Stimulated activated CD4-positive, alpha-beta T cell treated with anti-CD3 and anti-CD28 coated beads, Interleukin-2, amount 100 ng/mL, for 48 hours (primary cell): ENCODE measurements around the gene TRAF3.
"Not testable (repeated sequence)": the region's sequence is repeated elsewhere in the genome, so short reads cannot be mapped to it uniquely, and the experiment has no call there.

Experiments used
- DNase-seq, 2 donors: peaks; one replicate each; pipeline ENCODE4 v3.0.0-alpha.2; 2020

TRAF3 gene

DNA sequence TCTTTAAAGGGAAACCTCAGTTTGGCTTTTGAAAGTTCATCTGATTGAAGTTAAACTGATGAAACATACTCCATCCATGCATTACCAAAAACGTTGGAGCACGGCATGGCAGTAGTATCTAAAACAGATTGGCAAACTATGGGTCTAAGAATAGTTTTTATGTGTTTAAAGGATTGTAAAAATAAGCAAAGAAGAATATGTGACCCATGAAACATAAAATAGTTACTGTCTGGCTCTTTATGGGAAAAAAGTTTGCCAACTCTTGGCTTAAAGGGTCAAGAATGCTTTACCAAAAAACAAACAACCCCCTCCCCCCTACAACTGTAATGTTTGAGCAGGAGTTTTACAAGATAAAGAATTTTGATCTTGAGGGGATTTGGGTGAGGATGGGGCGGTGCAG lies 32.6 kb downstream of the TRAF3 start:
- no peak for DNase-seq

DNA sequence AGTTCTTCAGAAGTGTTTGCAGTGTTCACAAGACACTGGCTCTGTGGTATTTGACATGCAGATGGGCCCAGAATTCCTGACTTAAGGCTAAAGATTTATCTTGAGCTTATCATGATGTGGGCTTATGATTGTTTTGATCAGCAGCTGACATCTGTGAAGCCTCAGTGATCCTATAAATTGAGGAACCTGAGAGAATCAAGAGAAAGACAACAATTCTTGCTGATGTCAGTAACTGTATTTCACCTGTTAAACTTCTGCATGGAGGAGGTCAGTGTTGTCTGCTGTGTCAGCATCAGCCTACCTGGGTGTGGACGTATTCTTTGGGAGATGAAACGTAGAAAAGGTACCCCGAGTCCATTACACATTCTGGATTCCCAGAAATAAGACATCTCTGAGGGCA lies 33.3 kb downstream of the TRAF3 start:
- DNase-seq, result no peak

DNA sequence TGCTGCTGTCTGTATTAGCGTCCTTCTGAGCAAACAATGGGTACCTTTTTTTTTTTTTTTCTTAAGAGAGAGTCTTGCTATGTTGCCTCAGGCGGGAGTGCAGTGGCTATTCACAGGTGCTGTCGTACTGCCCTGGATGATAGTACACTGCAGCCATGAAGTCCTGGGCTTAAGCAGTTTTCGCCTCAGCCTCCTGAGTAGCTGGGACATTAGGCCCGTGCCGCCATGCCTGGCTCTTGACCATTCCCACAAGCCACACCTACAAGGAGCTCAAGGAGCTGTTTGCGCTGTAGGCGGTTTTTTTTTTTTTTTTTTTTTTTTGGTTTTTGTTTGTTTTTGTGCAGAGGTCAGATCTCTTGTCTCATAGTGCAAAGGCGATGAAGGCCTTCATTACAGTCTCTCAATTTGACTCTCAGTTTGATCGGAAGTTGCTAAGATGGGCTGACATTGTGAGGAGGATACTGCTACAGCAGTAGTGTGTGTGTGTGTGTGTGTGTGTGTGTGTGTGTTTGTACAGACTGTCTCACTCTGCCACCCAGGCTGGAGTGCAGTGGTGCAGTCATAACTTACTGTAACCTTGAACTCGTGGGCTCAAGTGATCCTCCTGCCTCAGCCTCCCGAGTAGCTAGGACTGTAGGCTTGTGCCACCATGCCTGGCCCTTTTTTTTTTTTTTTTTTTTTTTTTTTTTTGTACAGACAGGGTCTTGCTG lies 34.2 kb downstream of the TRAF3 start:
- DNase-seq, result no peak

DNA sequence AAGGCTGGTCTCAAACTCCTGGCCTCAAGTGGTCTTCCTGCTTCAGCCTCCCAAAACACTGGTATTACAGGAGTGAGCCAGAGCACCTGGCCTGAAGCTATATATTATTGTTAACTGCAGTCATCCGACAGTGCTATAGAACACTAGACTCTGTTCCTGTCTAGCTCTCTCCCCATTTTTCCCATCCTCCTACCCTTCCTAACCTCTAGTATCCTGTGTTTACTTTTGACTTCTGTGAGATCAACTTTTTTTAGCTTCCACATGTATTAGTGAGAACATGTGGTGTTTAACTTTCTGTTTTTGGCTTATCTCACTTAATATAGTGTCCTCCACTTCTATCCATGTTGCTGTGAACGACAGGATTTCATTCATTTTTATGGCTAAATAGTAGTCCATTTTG lies 34.7 kb downstream of the TRAF3 start:
- no peak for DNase-seq

DNA sequence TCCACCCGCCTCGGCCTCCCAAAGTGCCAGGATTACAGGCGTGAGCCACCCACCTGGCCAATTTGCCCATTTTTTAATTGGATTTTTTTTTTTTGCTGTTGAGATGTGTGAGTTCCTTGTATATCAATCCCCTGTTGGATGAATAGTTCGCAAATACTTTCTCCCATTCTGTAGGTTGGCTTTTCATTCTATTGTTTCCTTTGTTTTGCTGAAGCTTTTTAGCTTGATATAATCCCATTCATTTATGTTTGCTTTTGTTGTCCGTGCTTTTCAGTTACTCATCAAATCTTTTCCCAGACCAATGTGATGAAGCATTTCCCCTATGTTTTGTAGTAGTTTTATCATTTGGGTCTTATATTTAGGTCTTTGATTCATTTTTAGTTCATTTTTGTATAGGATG lies 36.4 kb downstream of the TRAF3 start:
- DNase-seq, result no peak

DNA sequence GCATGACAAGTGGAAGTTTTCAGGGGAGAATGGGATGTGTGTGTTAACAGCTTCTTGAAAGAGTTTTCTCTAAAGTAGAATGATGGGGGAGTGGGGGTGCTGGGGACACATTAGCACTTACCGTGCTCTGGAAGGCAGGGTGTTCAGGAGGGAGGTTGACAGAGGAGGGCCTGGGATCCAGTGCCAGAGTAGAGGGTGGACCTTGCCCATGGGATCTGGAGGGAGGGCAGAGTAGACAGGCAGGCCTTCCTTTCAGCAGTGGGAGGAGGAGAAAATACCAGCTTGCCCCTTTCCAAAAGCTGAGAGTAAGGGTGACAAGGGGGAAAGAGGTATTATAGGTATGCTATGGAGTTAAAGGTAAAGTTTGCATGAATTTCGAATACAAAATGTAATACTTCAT lies 40.1 kb downstream of the TRAF3 start:
- no peak for DNase-seq

DNA sequence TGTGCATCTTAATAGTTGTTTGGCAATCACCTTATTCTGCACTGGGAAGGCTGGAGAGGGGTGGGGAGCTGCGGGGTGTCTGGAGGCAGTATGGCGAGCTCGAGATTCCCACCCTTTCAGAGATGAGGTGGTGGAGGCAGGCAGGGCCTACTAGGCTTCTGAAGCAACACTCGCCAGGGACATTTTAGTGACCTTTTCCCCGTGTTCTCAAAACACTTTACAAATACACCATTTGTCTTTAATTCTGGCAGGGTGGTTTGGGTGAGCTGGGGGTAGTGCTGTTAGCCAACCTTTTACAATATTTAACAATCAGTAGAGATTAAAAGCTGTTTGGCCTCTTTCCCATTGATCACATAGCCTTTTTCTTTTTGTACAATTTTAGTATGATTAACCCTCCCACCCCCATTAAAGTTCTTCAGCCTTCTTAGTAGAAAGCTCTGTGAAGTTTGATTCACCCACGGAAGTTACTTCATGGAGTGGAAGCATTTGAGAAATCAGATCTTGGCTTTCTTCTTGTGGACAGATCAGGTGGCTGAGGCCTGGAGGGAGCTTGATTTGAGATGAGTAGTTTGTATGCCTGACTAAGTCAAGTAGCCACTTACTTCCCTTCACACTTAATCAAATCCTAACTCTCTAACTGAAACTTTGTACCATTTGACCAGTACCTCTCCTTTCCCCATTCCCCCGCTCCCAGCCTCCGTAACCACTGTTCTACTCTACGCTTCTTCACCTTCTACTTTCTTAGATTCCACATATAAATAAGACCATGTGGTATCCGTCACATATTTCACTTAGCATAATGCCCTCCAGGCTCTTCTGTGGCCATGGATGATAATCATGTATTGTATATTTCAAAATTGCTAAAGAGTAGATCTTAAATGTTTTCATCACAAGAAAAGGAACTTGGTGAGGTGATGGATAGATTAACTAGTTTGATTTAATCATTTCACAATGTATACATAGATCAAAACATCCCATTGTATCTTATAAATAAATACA lies 41.0 kb downstream of the TRAF3 start:
- no peak for DNase-seq

DNA sequence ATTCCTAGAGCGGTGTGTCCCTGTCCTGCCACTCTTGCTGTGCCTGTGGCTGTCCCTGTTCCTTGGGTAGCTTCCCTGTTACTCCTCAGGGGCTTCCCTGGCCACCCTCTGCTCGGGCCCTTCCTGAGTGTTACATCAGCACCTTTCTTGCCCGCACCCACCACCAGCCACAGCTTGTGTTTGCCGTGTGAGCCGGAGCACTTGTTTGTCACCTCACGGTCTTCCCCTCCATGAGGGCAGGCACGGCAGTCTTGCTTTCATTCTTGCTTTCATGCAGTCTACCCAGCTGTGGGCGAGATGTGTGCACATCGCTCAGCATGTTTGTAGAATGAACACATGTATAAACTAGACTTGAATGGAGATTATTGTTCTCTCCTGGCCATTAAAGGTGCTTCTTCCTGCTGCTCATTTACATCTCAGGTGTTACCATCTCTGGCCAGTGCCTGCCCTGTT lies 42.0 kb downstream of the TRAF3 start:
- DNase-seq, result peak; percentile 66 to 70

DNA sequence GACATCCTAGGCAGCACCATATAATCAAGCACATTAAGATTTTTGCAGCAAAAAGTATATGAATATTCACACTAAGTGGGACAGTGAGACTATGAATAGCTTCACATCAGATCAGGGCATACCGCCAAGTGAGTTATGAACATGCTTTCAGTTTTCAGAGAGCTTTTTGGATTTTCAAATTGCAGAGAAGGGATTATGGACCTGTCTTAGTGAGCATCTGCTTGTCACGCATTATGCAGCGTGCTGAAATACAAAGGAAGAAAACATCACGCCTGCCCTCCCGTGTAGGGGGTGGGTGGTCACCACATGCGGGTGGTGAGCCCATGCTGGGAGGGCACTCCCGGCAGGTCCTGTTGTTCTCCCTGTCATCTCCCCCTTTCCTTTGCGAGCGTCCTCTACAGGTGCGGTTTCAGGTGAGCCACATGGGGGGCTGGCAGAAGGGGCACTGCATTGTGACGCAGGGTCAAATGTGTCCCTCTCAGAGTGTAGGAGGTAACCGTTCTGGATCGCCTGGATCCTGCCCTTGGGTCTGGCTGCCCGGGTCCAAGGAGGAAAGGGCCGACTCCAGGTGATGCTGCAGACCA lies 42.6 kb downstream of the TRAF3 start:
- DNase-seq, result no peak

DNA sequence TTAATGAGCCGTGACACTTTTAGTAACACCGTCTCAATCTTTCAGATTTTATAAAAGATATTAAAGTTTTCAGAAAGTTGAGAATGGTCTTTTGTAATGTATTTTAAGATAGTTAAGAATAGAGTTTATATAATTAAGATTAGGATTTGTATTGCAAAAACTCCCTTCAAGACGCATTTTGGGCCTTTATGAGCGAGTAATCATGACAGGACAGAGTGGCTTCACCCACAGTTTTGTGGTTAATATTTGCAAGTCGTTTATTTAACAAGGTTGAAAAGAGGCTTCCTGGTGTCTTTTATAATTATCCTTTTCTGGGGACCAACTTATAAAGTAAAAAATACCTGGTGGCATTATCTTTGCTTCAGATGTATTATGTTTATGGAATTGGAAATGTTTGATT lies 44.0 kb downstream of the TRAF3 start:
- DNase-seq, result no peak

DNA sequence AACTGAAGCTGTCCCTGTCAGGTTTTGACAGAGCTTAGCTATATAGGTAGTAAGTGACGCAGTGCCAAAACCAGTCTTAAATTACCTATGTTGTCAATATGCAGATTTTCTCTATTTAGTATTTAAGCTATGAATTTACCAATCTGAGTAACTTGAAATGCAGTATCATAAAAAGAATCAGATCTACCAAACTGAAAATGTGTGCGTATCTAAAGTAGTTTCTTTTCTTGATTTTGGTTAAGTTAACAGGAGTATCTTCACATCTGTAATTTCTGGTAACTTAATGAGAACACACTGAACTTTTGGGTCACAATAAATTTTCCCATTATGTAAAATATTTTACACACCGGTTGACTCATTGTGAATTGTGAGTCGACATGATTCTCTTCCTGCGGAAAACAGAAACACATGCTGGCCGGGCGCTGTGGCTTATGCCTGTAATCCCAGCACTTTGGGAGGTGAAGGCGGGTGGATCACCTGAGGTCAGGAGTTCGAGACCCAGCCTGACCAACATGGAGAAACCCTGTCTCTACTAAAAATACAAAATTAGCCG lies 45.1 kb downstream of the TRAF3 start:
- peak; percentile 45 to 48 for DNase-seq

DNA sequence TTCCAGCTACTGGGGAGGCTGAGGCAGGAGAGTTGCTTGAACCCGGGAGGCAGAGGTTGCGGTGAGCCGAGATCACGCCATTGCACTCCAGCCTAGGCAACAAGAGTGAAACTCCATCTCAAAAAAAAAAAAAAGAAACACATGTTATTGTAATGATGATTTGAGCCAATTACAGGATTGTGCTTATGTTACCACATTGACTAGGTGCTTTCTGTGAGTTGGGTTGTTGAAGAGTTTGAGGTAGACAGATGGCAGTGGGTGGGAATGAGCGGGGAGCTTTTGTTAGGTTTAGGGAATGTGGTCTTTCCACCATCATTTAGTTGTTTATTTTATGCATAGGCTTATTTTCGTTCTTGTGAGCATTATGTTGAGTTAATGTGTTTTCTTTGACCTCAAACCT lies 45.6 kb downstream of the TRAF3 start:
- not testable (repeated sequence) for DNase-seq

DNA sequence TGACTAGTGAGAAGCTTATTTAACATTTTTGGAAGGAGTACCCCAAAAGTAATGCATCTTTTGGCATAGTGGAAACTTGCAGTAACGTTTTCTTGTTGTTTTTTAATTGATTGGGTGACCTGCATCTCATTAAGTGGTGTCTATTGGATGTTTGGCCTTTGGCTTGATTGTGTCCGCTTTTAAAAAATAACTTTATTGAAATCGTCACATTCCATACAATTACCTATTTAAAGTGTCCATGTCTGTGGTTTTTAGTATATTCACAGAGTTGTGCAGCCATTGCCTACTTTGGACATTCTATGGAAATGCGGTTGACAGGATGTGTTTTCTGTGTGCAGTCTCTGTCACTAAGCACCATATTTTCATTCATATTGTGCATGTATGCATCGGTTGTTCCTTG lies 46.3 kb downstream of the TRAF3 start:
- DNase-seq, result no peak

DNA sequence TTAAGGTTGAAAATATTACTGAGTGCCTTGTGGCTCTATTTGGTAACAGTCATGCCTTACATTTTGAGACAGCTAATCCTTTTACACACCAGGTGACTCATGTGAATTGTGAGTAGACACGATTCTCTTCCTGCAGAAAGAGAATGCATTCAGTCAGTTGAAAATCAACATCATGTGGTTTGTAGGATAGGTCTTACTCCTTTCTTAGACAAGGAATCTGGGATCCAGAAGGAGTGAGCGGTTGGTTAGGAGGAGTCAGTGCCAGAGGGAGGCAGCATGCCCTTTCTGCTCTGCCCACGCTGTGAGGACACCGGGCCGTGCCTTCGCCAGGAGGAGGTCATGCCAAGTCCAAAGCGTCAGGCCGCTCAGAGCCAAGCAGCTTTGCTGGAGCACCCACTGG lies 47.6 kb downstream of the TRAF3 start:
- DNase-seq, result no peak

DNA sequence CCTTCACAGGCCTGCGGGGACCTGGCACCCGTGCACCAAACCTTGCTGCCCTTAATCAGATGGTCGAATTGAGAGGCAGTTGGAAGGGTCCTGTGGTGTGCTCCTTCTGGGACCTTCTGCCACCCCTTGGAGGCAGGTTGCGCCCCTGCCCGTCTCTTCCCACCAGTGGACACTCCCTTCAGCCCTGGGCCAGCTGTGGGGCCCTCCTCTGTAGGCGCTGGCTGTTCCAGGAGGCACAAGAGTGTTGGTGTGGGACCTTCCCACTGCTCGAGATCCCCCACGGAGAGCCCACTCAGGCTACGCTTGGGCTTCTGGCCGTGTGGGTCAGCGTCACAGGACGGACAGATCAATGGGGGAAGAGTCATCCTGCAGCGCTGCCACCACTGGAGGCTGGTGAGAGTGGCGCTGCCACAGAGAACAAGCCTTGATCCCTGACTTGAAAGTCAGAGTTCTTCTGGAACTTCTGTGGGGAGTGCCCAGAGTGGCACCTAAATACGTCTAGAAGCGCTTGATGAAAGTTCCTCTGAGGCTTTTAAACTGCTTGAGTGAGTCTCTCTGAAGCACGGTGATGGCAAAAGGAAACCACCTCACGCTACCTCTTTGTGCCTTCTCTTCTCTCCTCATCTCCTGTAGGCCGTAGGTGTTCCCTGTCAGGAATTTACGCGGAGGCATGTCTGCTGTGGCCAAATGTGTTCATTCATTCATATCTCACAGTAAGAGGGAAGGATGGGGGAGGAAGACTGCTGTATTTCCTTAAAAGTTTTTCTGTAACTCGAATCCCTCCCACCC lies 48.3 kb downstream of the TRAF3 start:
- no peak for DNase-seq

DNA sequence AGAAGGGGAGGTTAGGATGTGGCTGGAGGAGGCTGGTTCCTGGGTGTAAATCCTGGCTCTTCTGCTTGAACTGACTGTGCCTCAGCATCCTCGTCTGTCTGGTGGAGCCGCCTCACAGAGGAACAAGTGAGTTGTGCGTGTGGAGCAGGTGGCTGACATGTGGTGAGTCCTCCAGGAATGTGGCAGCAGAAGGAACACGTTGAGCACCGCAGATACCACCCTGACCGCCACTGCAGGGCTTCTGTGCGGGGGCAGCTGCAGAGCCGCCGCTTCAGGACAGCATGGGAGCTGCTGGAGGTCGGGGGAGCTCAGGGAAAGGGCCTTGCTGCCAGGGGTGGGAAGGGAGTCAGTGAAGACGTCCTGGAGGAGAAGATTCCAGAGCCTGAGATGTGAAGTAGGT lies 48.9 kb downstream of the TRAF3 start:
- DNase-seq, result no peak

DNA sequence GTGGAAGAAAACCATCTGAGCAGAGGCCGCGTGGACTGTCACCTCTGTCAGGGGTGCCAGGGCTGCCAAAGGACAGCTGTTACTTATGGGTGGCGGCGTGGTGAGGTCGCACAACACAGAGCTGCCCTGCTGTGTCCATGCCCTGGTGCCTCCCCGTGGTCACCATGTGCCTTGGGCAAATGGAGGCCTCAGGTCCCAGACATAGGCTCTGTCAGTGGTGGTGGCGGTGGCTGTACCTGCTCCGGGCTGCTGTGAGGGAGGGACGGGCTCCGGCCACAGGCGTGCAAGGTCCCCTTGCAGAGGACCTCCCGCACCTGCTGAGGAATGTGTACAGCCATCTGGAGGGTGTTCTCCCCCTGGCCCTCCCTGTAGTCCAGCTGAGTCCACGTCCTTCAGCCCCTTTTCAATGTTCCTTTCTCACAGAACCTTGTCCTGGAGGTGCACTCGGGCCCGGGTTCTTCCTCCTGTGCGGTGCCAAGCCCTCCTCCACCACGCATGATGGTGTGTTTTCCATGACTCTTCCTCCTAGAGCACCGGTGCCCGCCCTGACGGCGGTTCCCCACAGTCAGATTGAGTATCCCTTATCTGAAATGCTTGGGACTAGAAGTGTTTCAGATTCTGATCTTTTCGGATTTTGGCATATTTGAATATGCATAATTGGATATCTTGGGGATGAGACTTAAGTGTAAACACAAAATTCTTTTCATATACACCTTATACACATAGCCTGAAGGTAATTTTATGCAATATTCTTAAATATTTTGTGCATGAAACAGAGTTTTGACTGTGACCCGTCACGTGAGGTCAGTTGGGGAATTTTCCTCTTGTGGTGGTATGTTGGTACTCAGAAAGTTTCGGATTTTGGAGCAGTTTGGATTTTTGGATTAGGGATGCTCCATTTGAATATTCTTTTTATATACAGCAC lies 49.8 kb downstream of the TRAF3 start:
- DNase-seq, result no peak

DNA sequence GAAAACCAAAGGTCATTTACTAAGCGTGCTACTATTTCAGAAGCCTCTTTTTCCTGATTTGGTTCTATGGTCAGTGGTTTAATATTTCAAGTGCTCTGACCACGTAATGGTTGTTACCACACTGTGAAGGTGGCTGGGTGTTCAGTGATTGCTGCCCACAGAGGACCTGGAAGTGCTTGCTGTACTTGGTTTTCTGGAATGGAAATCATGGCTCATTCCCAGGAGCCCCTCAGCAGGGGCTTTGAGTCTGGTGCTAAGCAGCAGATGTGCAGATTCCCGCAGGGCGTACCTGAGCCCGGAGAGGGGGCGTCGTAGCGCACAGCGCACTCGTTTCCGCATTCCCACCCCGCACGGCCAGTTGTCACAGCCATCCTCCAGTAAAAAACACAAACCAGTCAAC lies 50.5 kb downstream of the TRAF3 start:
- no peak for DNase-seq

DNA sequence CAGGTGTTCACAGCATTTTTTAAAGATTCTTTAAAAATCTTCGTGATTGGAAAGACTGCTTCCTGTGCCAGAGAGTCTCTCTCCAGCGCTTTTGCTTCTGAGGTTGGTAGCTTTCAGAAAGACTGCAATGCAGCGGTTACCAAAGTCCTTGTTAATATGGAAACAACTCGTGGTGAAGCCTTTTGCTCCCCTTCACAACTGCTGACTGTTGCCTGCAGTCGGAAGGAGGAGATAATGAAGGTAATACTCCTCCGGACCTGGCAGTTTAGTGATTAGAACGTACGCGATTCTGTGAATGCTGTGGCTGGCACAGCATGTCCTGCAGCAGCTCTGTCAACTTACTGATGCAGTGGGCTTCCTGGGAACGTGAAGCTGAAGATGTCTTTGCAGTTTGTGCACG lies 50.9 kb downstream of the TRAF3 start:
- no peak for DNase-seq

DNA sequence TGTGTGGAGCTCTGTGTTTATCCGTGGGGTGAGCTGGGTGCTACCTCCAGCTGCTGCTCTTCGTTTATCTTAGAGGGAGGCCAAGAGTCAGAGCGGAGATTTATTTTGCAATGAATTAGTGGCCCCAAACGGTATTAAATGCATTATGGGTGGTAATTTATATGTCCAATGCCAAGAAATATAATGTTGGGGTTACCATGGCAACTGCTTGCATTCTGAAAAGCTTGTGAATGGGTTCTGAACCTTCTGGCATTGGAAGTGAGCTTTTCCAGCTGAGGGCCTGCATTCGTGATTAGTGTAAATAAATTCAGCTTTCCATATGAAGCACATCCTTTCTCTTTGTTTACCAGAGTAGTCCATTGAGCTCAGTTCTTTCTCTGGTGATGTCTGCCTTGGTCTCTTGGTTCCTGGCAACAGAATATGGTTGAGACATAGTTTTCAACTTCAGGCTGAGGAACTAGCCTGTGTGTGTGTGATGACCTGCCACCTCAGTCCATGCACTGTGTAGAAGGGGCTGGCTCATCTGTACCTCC lies 51.8 kb downstream of the TRAF3 start:
- no peak for DNase-seq

DNA sequence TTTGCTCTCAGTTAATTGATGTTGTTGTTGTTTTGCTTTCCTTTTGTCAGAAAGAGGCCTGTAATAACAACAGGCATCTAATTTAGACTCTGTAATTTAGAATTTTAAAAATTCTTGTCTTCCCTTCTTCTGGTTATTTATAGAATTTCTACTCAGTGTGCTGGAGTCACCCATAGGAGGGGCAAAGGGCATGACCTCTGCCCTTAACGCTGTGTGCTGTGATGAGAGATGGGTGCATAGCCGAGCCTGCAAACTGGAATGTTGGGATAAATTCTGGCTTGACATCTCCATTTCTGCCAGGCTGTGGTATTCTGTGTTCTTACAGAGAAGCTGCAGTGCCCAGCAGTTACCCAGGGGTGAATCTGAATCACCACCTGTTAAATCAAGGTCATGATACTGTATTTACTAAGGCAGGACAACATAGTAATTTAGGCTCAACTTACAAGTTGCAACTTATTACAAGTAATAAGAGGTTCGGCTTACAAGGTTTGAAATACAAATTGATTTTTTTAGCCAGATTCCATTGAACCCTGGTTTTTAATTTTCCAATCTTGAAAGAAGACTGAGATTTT lies 53.3 kb downstream of the TRAF3 start:
- no peak for DNase-seq
